ENCODE data around the gene ZNF846. TPM values are rescaled to one million over a fixed set of nuclear protein-coding genes. Genes with fewer than 3 reads are reported as not detected.

The ZNF846 gene
- total RNA-seq, 1 donor from 2014 or later: 18.3 TPM

Other genes starting within 250 kb of the ZNF846 start
- gene ZNF426, start 230.1 kb downstream of the ZNF846 start, total RNA-seq: 18.8 TPM
- 40.5 TPM for gene ZNF121, start 184.2 kb downstream of the ZNF846 start, total RNA-seq
- 49.1 TPM for gene ZNF561, start 147.5 kb downstream of the ZNF846 start, total RNA-seq
- 47.9 TPM for gene ZNF562, start 93.6 kb downstream of the ZNF846 start, total RNA-seq
- 16.3 TPM for gene FBXL12, start 50.3 kb upstream of the ZNF846 start, total RNA-seq
- gene UBL5, start 59.2 kb upstream of the ZNF846 start, total RNA-seq: 139 TPM
- gene PIN1, start 66.6 kb upstream of the ZNF846 start, total RNA-seq: 71.6 TPM
- 22.9 TPM for gene OLFM2, start 167.8 kb upstream of the ZNF846 start, total RNA-seq
- 89.1 TPM for gene COL5A3, start 241.8 kb upstream of the ZNF846 start, total RNA-seq
- not detected for gene RDH8, start 244.7 kb upstream of the ZNF846 start, total RNA-seq